Prostate gland (tissue), 2 donors: ENCODE measurements around the gene UXS1. TPM values are rescaled to one million over a fixed set of nuclear protein-coding genes. Genes with fewer than 3 reads are reported as not detected.

Source experiments
- DNase-seq: peaks from one replicate; pipeline ENCODE4 v3.0.0-alpha.2; 2019; ENCODE audit warnings: low spot score
- H3K27ac ChIP-seq, 2 donors: fragments of 200-600 bp; sonication (generic); 2 replicates each; pipeline ENCODE4 v1.5.1; 2017 to 2019
- H3K27me3 ChIP-seq: fragments of 200-600 bp; sonication (generic); replicated peaks from 2 replicates; pipeline ENCODE4 v1.5.1; 2019; ENCODE audit not compliant: insufficient read depth
- H3K36me3 ChIP-seq, 2 donors: fragments of 200-600 bp; sonication (generic); 1 replicate in 1 of 2; 2 replicates in 1 of 2; pipeline versions ENCODE4 v1.5.1 to v1.8.1; 2017 to 2019
- H3K4me1 ChIP-seq: fragments of 200-600 bp; sonication (generic); replicated peaks from 2 replicates; pipeline ENCODE4 v1.5.1; 2019
- H3K4me3 ChIP-seq, 2 donors: fragments of 200-600 bp; sonication (generic); 2 replicates each; pipeline ENCODE4 v1.5.1; 2017 to 2019
- H3K9me3 ChIP-seq: fragments of 200-600 bp; sonication (generic); 2 replicates; pipeline ENCODE4 v1.5.1; 2017
- CTCF ChIP-seq, 4 experiments: fragments of 200-600 bp in 2 of 4; fragments of 450-650 bp in 2 of 4; sonication (generic) in 2 of 4; IDR thresholded peaks; 1 replicate in 3 of 4; 2 replicates in 1 of 4; pipeline ENCODE4 v1.5.1; 2016 to 2019; ENCODE audit warnings: antibody characterized with exemption in 4 of 4, mild to moderate bottlenecking in 2 of 4, moderate library complexity in 2 of 4
- POLR2A ChIP-seq: fragments of 450-650 bp; IDR thresholded peaks from one replicate; pipeline ENCODE4 v1.6.1; 2016; ENCODE audit warnings: antibody characterized with exemption, mild to moderate bottlenecking
- POLR2AphosphoS5 ChIP-seq: sonication (generic); formaldehyde crosslinking; IDR thresholded peaks from one replicate; pipeline ENCODE4 v1.6.1; 2017; ENCODE audit warnings: antibody characterized with exemption
- WGBS: methylation state at CpG from one replicate; pipeline ENCODE4 v1.1.5; 2018; 5-methylcytosine and 5-hydroxymethylcytosine counted together
- intact Hi-C: fragments of 100-400 bp; cut with DNase I; formaldehyde crosslinking; loops from one replicate; pipeline ENCODE4 v1.14.2; 2022
- total RNA-seq, 2 donors: library from RNA; depleted of rRNA; stranded (reverse); fragments of >200 nt; gene quantifications; one replicate each; pipeline ENCODE4 v1.1.0, GENCODE V29; 2016

UXS1 gene
- total RNA-seq, 2 donors from 2014 or later = 30.7 to 54.8 TPM

- no peaks in the 10 kb centered on the region for H3K36me3 ChIP-seq
- H3K9me3 ChIP-seq = no peaks in the 10 kb centered on the region
- no peak overlapping the region for H3K4me3 ChIP-seq
- 93% methylated on average over 21 of the region's 21 CpGs for WGBS
- no peak for TF ChIP-seq CTCF (IDR thresholded peaks at IDR 0.05)
- TF ChIP-seq POLR2A = no peak
- TF ChIP-seq POLR2AphosphoS5 = no peak
- no peak for DNase-seq
- H3K4me1 ChIP-seq = no peaks in the 10 kb centered on the region
- intact Hi-C loops = no loop called here
- H3K27ac ChIP-seq = no peak overlapping the region
- no peaks in the 10 kb centered on the region for H3K27me3 ChIP-seq
Observed at GRCh38 chr2:106144621-106145331, 49.3 kb downstream of the UXS1 start.

- intact Hi-C loops = no loop called here
- Histone ChIP-seq H3K4me1 (no peaks in the 10 kb centered on the region), H3K36me3 (no peaks in the 10 kb centered on the region), H3K9me3 (no peaks in the 10 kb centered on the region), H3K27me3 (no peaks in the 10 kb centered on the region), H3K27ac (no peak overlapping the region), H3K4me3 (no peak overlapping the region)
- TF ChIP-seq CTCF (IDR thresholded peaks at IDR 0.05) (no peak), POLR2A (no peak), POLR2AphosphoS5 (no peak)
- DNase-seq = no peak
- WGBS = 94% methylated on average over 7 of the region's 7 CpGs
Observed at GRCh38 chr2:106143495-106144215, 50.4 kb downstream of the UXS1 start.

- H3K4me3 ChIP-seq = no peak overlapping the region
- H3K27me3 ChIP-seq = no peaks in the 10 kb centered on the region
- H3K36me3 ChIP-seq = no peaks in the 10 kb centered on the region
- intact Hi-C loops = no loop called here
- TF ChIP-seq POLR2AphosphoS5 = no peak
- TF ChIP-seq CTCF (IDR thresholded peaks at IDR 0.05) = no peak
- no peak for TF ChIP-seq POLR2A
- no peak overlapping the region for H3K27ac ChIP-seq
- DNase-seq = no peak
- no peaks in the 10 kb centered on the region for H3K4me1 ChIP-seq
- 94% methylated on average over 3 of the region's 3 CpGs for WGBS
- no peaks in the 10 kb centered on the region for H3K9me3 ChIP-seq
Observed at GRCh38 chr2:106142683-106143082, 51.4 kb downstream of the UXS1 start.

GRCh38 chr2:106140913-106141312 is 53.2 kb downstream of the UXS1 start:
- TF ChIP-seq POLR2AphosphoS5 = no peak
- no peak for TF ChIP-seq CTCF (IDR thresholded peaks at IDR 0.05)
- TF ChIP-seq POLR2A = no peak
- intact Hi-C loops = no loop called here
- H3K36me3 ChIP-seq = no peaks in the 10 kb centered on the region
- no peaks in the 10 kb centered on the region for H3K27me3 ChIP-seq
- H3K9me3 ChIP-seq = no peaks in the 10 kb centered on the region
- no peak overlapping the region for H3K4me3 ChIP-seq
- no peaks in the 10 kb centered on the region for H3K4me1 ChIP-seq
- WGBS = 83% methylated on average over 2 of the region's 2 CpGs
- no peak for DNase-seq
- H3K27ac ChIP-seq = no peak overlapping the region

- intact Hi-C loops = no loop called here
- H3K27me3 ChIP-seq = no peaks in the 10 kb centered on the region
- H3K4me1 ChIP-seq = no peaks in the 10 kb centered on the region
- no peak overlapping the region for H3K27ac ChIP-seq
- no peak overlapping the region for H3K4me3 ChIP-seq
- WGBS = 53% methylated on average over 6 of the region's 6 CpGs
- no peaks in the 10 kb centered on the region for H3K9me3 ChIP-seq
- no peak for TF ChIP-seq POLR2A
- TF ChIP-seq POLR2AphosphoS5 = no peak
- TF ChIP-seq CTCF (IDR thresholded peaks at IDR 0.05) = no peak
- DNase-seq = no peak
- no peaks in the 10 kb centered on the region for H3K36me3 ChIP-seq
Observed at GRCh38 chr2:106140113-106140512, 54.0 kb downstream of the UXS1 start.
